GM23338 (cell line): ENCODE data around the gene FNDC3A. TPM values are rescaled to one million over a fixed set of nuclear protein-coding genes. Genes with fewer than 3 reads are reported as not detected.

Experiments
- ATAC-seq: fragments of 200-7000 bp; cut with Tn5 transposase; 3 replicates; pipeline ENCODE4 v1.9.1; 2020
- DNase-seq: peaks from one replicate; pipeline ENCODE4 v3.0.0-alpha.2; 2015; ENCODE audit warnings: low spot score
- H2AFZ ChIP-seq: fragments of 200-600 bp; sonication (generic); 2 replicates; pipeline ENCODE4 v1.8.0; 2016; ENCODE audit warnings: antibody characterized with exemption, mild to moderate bottlenecking, moderate library complexity
- H3F3A ChIP-seq: fragments of 200-600 bp; sonication (generic); replicated peaks from 2 replicates; pipeline ENCODE4 v1.8.0; 2017; ENCODE audit warnings: antibody characterized with exemption, mixed run types, low read depth
- H3K27ac ChIP-seq: fragments of 200-600 bp; sonication (generic); 2 replicates; pipeline ENCODE4 v1.6.1; 2016; ENCODE audit warnings: low read depth
- H3K27me3 ChIP-seq: fragments of 200-600 bp; sonication (generic); 2 replicates; pipeline ENCODE4 v1.8.0; 2016; ENCODE audit warnings: mild to moderate bottlenecking, mixed run types, moderate library complexity; ENCODE audit not compliant: insufficient read depth
- H3K36me3 ChIP-seq: fragments of 200-600 bp; sonication (generic); 2 replicates; pipeline ENCODE4 v1.8.0; 2016; ENCODE audit warnings: mild to moderate bottlenecking; ENCODE audit not compliant: insufficient read depth
- H3K4me1 ChIP-seq: fragments of 200-600 bp; sonication (generic); 2 replicates; pipeline ENCODE4 v1.8.0; 2016; ENCODE audit warnings: mild to moderate bottlenecking, moderate library complexity; ENCODE audit not compliant: insufficient read depth
- H3K4me2 ChIP-seq: fragments of 200-600 bp; sonication (generic); 2 replicates; pipeline ENCODE4 v1.7.1; 2017; ENCODE audit warnings: mixed run types
- H3K4me3 ChIP-seq: fragments of 200-600 bp; sonication (generic); 2 replicates; pipeline ENCODE4 v1.6.1; 2016; ENCODE audit warnings: mixed run types
- H3K79me2 ChIP-seq: fragments of 200-600 bp; sonication (generic); replicated peaks from 2 replicates; pipeline ENCODE4 v1.8.0; 2017; ENCODE audit warnings: mild to moderate bottlenecking; ENCODE audit not compliant: insufficient read depth
- H3K9me2 ChIP-seq: fragments of 200-600 bp; sonication (generic); 2 replicates; pipeline ENCODE4 v1.8.0; 2017; ENCODE audit not compliant: insufficient read depth
- H4K20me1 ChIP-seq: fragments of 200-600 bp; sonication (generic); replicated peaks from 2 replicates; pipeline ENCODE4 v1.8.0; 2017; ENCODE audit warnings: mild to moderate bottlenecking; ENCODE audit not compliant: insufficient read depth
- H3K27ac Mint-ChIP-seq: 2 replicates; pipeline ENCODE4 v1.8.0; 2020; ENCODE audit warnings: inconsistent platforms, mild to moderate bottlenecking, moderate library complexity, mixed read lengths
- H3K27me3 Mint-ChIP-seq: 3 replicates; pipeline ENCODE4 v1.8.0; 2022; ENCODE audit warnings: low read depth, mild to moderate bottlenecking, moderate library complexity, mixed read lengths, inconsistent platforms; ENCODE audit not compliant: insufficient read depth, poor library complexity
- H3K36me3 Mint-ChIP-seq: 3 replicates; pipeline ENCODE4 v1.8.0; 2021; ENCODE audit warnings: low read depth, mild to moderate bottlenecking, inconsistent platforms, moderate library complexity, mixed read lengths
- H3K4me1 Mint-ChIP-seq: 3 replicates; pipeline ENCODE4 v1.8.0; 2020; ENCODE audit warnings: mild to moderate bottlenecking, inconsistent platforms, mixed read lengths
- H3K4me3 Mint-ChIP-seq: 3 replicates; pipeline ENCODE4 v1.8.0; 2021; ENCODE audit warnings: moderate library complexity, mild to moderate bottlenecking, inconsistent platforms, mixed read lengths
- H3K9me3 Mint-ChIP-seq: 3 replicates; pipeline ENCODE4 v1.8.0; 2020; ENCODE audit warnings: moderate library complexity, mild to moderate bottlenecking, inconsistent platforms, mixed read lengths
- CTCF ChIP-seq, 2 experiments: fragments of 200-600 bp in 1 of 2; sonication (generic) in 1 of 2; conservative IDR thresholded peaks; 2 replicates each; pipeline versions ENCODE4 v1.5.1 to v1.6.1; 2016 to 2017; ENCODE audit warnings: antibody characterized with exemption in 2 of 2, low read depth in 2 of 2, mild to moderate bottlenecking in 2 of 2, moderate library complexity in 1 of 2
- ETS1 ChIP-seq: IDR thresholded peaks from 2 replicates; pipeline ENCODE4 v1.6.1; 2016; ENCODE audit warnings: antibody characterized with exemption
- EZH2 ChIP-seq: fragments of 200-600 bp; sonication (generic); IDR thresholded peaks from one replicate; pipeline ENCODE4 v1.8.0; 2017; ENCODE audit warnings: antibody characterized with exemption, mild to moderate bottlenecking, low read depth; ENCODE audit not compliant: unreplicated experiment
- NANOG ChIP-seq: IDR thresholded peaks from 2 replicates; pipeline ENCODE4 v1.6.1; 2016; ENCODE audit warnings: antibody characterized with exemption, borderline replicate concordance
- REST ChIP-seq: IDR thresholded peaks from one replicate; pipeline ENCODE4 v1.6.1; 2018; ENCODE audit warnings: antibody characterized with exemption; ENCODE audit not compliant: unreplicated experiment
- ZNF114 ChIP-seq: fragments of 250-450 bp; sonication (Bioruptor Pico); IDR thresholded peaks from 2 replicates; pipeline ENCODE4 v1.5.0; 2020; ENCODE audit warnings: mild to moderate bottlenecking, moderate library complexity
- ZNF331 ChIP-seq: fragments of 250-450 bp; sonication (Bioruptor Pico); IDR thresholded peaks from 2 replicates; pipeline ENCODE4 v1.5.0; 2020; ENCODE audit warnings: low read depth, mild to moderate bottlenecking, moderate library complexity
- polyA plus RNA-seq: library from polyadenylated mRNA; unstranded; fragments of >200 nt; fragmentation: Nextera tagmentation; extraction: Ambion mirVana; gene quantifications from 2 replicates; pipeline ENCODE4 v1.2.1, GENCODE V29; 2016
- total RNA-seq: library from RNA; depleted of rRNA; stranded (reverse); fragments of >200 nt; shearing (Covaris generic); gene quantifications from 2 replicates; pipeline ENCODE4 v1.2.3, GENCODE V29; 2014

The FNDC3A gene
- total and polyA plus RNA-seq, 2 experiments from 2014 or later: 10.3 to 31.1 TPM

GRCh38 chr13:49219647-49220035 lies 243.9 kb downstream of the FNDC3A start:
- ATAC-seq (no peak), DNase-seq (no peak)
- Mint-ChIP-seq H3K27ac (no peak overlapping the region), H3K27me3 (peaks cover 80% of the 10 kb centered on the region), H3K4me1 (peaks cover 34% of the 10 kb centered on the region), H3K36me3 (no peaks in the 10 kb centered on the region; the same call in 2 of the 3 replicates), H3K4me3 (peak overlapping the region; percentile 75), H3K9me3 (peaks cover 9% of the 10 kb centered on the region; the same call in 2 of the 3 replicates)
- Histone ChIP-seq H3K27me3 (peaks cover 88% of the 10 kb centered on the region), H4K20me1 (no peaks in the 10 kb centered on the region), H3K4me1 (peaks cover 12% of the 10 kb centered on the region), H3F3A (peaks cover 7% of the 10 kb centered on the region), H3K36me3 (no peaks in the 10 kb centered on the region), H3K4me2 (peak overlapping the region; percentile 88), H3K4me3 (peak overlapping the region; percentile 57), H3K9me2 (no peaks in the 10 kb centered on the region), H3K27ac (no peak overlapping the region), H3K79me2 (no peaks in the 10 kb centered on the region), H2AFZ (peak overlapping the region; percentile 98)
- no peak for TF ChIP-seq ETS1
- peak; percentile 67 for TF ChIP-seq EZH2

GRCh38 chr13:49220036-49220855 lies 244.5 kb downstream of the FNDC3A start, which contains the start of gene MLNR:
MLNR (plus strand) TSS chr13:49220338; CDS start chr13:49220338, 0 bp downstream.
- TF ChIP-seq REST (no peak), EZH2 (peak; percentile 2), CTCF (conservative IDR thresholded peaks at IDR 0.05; ENCODE audit: low read depth in 2 of 2) (peak; percentile 17 to 50; a peak in 2 of 4 replicates), ZNF331 (CRISPR knock-in tag) (no peak), NANOG (no peak), ZNF114 (no peak)
- H3K4me3 ChIP-seq: peak within 1 kb of the TSS; percentile 57
- Mint-ChIP-seq H3K27ac (no peak within 1 kb of the TSS), H3K36me3 (no peaks in the 10 kb centered on the region; the same call in 2 of the 3 replicates), H3K27me3 (peaks cover 77% of the 10 kb centered on the region), H3K4me3 (peak within 1 kb of the TSS; percentile 75), H3K4me1 (peaks cover 28% of the 10 kb centered on the region), H3K9me3 (peaks cover 9% of the 10 kb centered on the region; the same call in 2 of the 3 replicates)
- no peaks in the 10 kb centered on the region for H3K79me2 ChIP-seq
- H3K27ac ChIP-seq: no peak within 1 kb of the TSS
- no peaks in the 10 kb centered on the region for H4K20me1 ChIP-seq
- H3K36me3 ChIP-seq: no peaks in the 10 kb centered on the region
- H3F3A ChIP-seq: peaks cover 7% of the 10 kb centered on the region
- peaks cover 93% of the 10 kb centered on the region for H3K27me3 ChIP-seq
- H3K4me2 ChIP-seq: peak within 1 kb of the TSS; percentile 88
- no peaks in the 10 kb centered on the region for H3K9me2 ChIP-seq
- peaks cover 7% of the 10 kb centered on the region for H3K4me1 ChIP-seq
- DNase-seq: peak; percentile 76
- H2AFZ ChIP-seq: peak within 1 kb of the TSS; percentile 98
- ATAC-seq: peak; percentile 71
